Measurements from ENCODE around the gene TNS2. TPM values are rescaled to one million over a fixed set of nuclear protein-coding genes. Genes with fewer than 3 reads are reported as not detected.
A peak's percentile ranks its signal among the peaks of the same experiment; 100 is the strongest.

The TNS2 gene
- total RNA-seq, 4 donors from 2014 or later: 48.2 to 397 (median 169) TPM

GRCh38 chr12:53076461-53076860 lies 26.6 kb downstream of the TNS2 start:
- no peaks in the 10 kb centered on the region for H3K9me3 ChIP-seq
- H3K27me3 ChIP-seq: no peaks in the 10 kb centered on the region
- in situ Hi-C loops (cut with MboI; ENCODE audit: low pct_ligation_motif_present in 1 of 4, low pct_unique_long_range_greater_than_20kb in 1 of 4, low sequenced_read_pairs in 3 of 4): no loop called here
- WGBS, 2 donors (ENCODE audit: low coverage in 1 of 2): 89% methylated on average over 3 of the region's 3 CpGs; no CpG with 5 or more reads in 1 of the 2 donors
- H3K4me3 ChIP-seq: no peak overlapping the region
- H3K27ac ChIP-seq: no peak overlapping the region
- DNase-seq: no peak
- TF ChIP-seq EP300 (IDR thresholded peaks at IDR 0.05; ENCODE audit: low read depth): no peak
- no peak for TF ChIP-seq POLR2AphosphoS5 (IDR thresholded peaks at IDR 0.05)
- TF ChIP-seq POLR2A (IDR thresholded peaks at IDR 0.05): no peak
- TF ChIP-seq CTCF (IDR thresholded peaks at IDR 0.05): no peak
- peaks cover 0 to 17% (median 0%) of the 10 kb centered on the region in 4 donors for H3K36me3 ChIP-seq
- peaks cover 13 to 49% (median 35%) of the 10 kb centered on the region in 4 donors for H3K4me1 ChIP-seq
- intact Hi-C loops (cut with DNase I; ENCODE audit: low total_unique reads): no loop called here

DNA sequence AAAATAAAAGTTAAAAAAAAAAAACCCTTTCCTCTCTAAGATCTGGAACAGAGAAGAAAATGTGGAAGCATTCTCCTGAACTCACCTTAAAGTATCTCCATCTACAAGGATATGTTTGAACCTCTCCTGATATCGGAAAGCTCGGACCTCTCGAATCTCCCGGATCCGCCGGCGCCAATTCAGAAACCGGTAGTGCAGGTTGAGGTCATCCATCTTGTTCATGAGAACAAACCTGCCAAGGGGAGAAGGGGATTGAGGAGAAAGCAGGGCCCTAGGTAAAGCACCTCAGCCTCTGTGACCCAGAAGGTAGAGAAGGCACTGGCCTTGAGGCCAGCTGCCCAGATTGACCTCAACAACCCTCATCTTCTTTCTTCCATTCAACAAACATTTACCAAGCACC lies 27.2 kb downstream of the TNS2 start:
- no peak for DNase-seq
- WGBS, 2 donors (ENCODE audit: low coverage in 1 of 2): 87 to 99% methylated on average over 3 to 8 of the region's 8 CpGs
- TF ChIP-seq POLR2A (IDR thresholded peaks at IDR 0.05) (no peak), EP300 (IDR thresholded peaks at IDR 0.05; ENCODE audit: low read depth) (no peak), POLR2AphosphoS5 (IDR thresholded peaks at IDR 0.05) (no peak)
- H3K4me1 ChIP-seq: peaks cover 13 to 44% (median 29%) of the 10 kb centered on the region in 4 donors
- no peaks in the 10 kb centered on the region for H3K27me3 ChIP-seq
- H3K9me3 ChIP-seq: no peaks in the 10 kb centered on the region
- H3K27ac ChIP-seq: no peak overlapping the region
- intact Hi-C loops (cut with DNase I; ENCODE audit: low total_unique reads): no loop called here
- H3K36me3 ChIP-seq: peaks cover 0 to 17% (median 0%) of the 10 kb centered on the region in 4 donors
- H3K4me3 ChIP-seq: no peak overlapping the region
- in situ Hi-C loops (cut with MboI; ENCODE audit: low pct_ligation_motif_present in 1 of 4, low pct_unique_long_range_greater_than_20kb in 1 of 4, low sequenced_read_pairs in 3 of 4): no loop called here

GRCh38 chr12:53078425-53079225 lies 28.8 kb downstream of the TNS2 start:
- intact Hi-C loops (cut with DNase I; ENCODE audit: low total_unique reads): no loop called here
- WGBS, 2 donors (ENCODE audit: low coverage in 1 of 2): 23 to 90% methylated on average over 2 to 22 of the region's 25 CpGs
- Histone ChIP-seq H3K36me3 (peaks cover 0 to 17% (median 0%) of the 10 kb centered on the region in 4 donors), H3K9me3 (no peaks in the 10 kb centered on the region), H3K27me3 (no peaks in the 10 kb centered on the region), H3K4me1 (peaks cover 13 to 29% (median 18%) of the 10 kb centered on the region in 4 donors), H3K27ac (peak overlapping the region; percentile 86 to 92 (median 88)), H3K4me3 (peak overlapping the region; percentile 56 to 80 (median 64))
- in situ Hi-C loops (cut with MboI; ENCODE audit: low pct_ligation_motif_present in 1 of 4, low pct_unique_long_range_greater_than_20kb in 1 of 4, low sequenced_read_pairs in 3 of 4): no loop called here
- DNase-seq: peak; percentile 63
- TF ChIP-seq CTCF (IDR thresholded peaks at IDR 0.05) (peak in 1 of 5 experiments; percentile 32), POLR2A (IDR thresholded peaks at IDR 0.05) (no peak)

DNA sequence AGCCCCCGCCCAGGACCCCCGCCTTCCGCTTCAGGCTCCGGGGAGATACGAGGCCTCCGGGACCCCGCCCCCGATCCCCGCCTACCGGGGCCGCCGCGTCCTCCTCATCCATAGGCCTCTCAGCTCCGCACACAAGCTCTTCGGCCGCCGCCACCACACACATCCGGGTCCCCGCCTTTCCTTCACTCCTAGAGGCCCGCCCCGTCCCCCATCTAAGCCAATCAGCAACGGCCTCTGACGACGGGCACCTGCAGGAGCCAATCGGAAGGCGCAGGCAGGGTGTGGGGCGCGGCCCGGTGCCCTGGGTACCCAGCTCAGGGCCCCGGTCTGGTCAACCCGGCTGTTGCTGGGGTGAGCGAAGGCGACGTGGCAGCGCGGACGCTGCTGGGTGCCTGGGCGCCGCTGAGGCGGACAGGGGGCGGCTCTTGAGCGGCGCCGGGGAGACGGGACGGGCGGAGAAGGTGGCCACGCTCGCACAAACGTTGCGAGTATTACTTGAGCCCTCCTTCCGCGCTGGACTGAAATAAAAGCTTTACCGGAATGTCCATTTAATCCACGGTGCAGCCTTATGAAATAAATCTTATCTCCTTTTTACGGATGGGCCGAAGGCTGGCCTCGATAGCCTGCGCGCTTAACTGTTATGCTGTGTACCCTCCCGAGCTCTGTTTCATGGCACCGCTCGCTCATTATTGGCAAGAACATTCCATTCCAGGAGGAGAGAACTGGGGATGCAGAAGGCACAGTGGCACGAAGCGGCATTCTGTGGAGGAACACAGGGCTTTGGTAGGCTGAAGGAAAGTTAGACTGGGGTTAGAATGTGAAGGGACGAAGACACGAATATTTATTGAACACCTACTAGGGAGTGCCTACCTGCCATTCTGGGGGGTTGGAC lies 29.6 kb downstream of the TNS2 start, which contains the start of gene SPRYD3:
Gene SPRYD3 (minus strand): TSS at position 165 of the 892 bp plus-strand sequence. CDS start 57 bp downstream, at position 108.
- 4 to 6% methylated on average over 10 to 56 of the region's 67 CpGs for WGBS, 2 donors (ENCODE audit: low coverage in 1 of 2)
- H3K4me1 ChIP-seq: peaks cover 11 to 23% (median 16%) of the 10 kb centered on the region in 4 donors
- peaks cover 0 to 17% (median 0%) of the 10 kb centered on the region in 4 donors for H3K36me3 ChIP-seq
- no peaks in the 10 kb centered on the region for H3K27me3 ChIP-seq
- H3K9me3 ChIP-seq: no peaks in the 10 kb centered on the region
- intact Hi-C loops (cut with DNase I; ENCODE audit: low total_unique reads): no loop called here
- TF ChIP-seq EP300 (IDR thresholded peaks at IDR 0.05; ENCODE audit: low read depth): no peak
- no peak for TF ChIP-seq CTCF (IDR thresholded peaks at IDR 0.05)
- peak; percentile 85 to 96 (median 94) for TF ChIP-seq POLR2AphosphoS5 (IDR thresholded peaks at IDR 0.05)
- TF ChIP-seq POLR2A (IDR thresholded peaks at IDR 0.05): peak; percentile 87
- H3K27ac ChIP-seq: peak within 1 kb of the TSS; percentile 86 to 92 (median 88)
- H3K4me3 ChIP-seq: peak within 1 kb of the TSS; percentile 56 to 80 (median 64)
- DNase-seq: peak; percentile 98
- in situ Hi-C loops (cut with MboI; ENCODE audit: low pct_ligation_motif_present in 1 of 4, low pct_unique_long_range_greater_than_20kb in 1 of 4, low sequenced_read_pairs in 3 of 4): no loop called here

All from transverse colon (tissue), 4 donors.